NCI-H748 treated with DMSO at 0.1 percent for 48 hours (cell line): ENCODE data around the gene HNRNPA3.
A peak's percentile ranks its signal among the peaks of the same experiment; 100 is the strongest.
"Not testable (repeated sequence)": the region's sequence is repeated elsewhere in the genome, so short reads cannot be mapped to it uniquely, and the experiment has no call there.

Source experiments
- DNase-seq: peaks from one replicate; lab custom pipeline; 2025; lab: John Stamatoyannopoulos, UW

Gene HNRNPA3

GRCh38 chr2:177188482-177189469 is 23.8 kb upstream of the HNRNPA3 start:
- no peak for DNase-seq

GRCh38 chr2:177190941-177191340 is 21.7 kb upstream of the HNRNPA3 start:
- DNase-seq: no peak

DNA sequence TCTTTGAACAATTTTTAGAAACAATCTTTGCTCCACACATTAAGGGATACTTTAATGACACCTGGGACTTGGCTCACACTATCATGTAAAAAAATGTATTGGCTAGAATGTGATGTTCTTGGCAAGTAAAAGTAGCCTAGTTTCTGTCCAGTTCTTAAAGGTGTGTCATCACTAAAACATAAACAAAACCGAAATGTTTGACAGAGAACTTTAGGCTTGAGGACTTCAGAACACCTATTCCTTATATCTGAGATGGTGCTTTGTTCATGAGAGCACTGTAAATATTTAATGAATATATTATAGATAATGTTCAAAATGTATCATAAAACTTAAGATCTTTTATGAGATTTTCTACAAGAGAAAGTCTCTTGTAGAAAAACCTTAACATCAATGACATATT is 19.8 kb upstream of the HNRNPA3 start:
- no peak for DNase-seq

- no peak for DNase-seq
These were observed 19.4 kb upstream of the HNRNPA3 start for GRCh38 chr2:177193240-177193639.

DNA sequence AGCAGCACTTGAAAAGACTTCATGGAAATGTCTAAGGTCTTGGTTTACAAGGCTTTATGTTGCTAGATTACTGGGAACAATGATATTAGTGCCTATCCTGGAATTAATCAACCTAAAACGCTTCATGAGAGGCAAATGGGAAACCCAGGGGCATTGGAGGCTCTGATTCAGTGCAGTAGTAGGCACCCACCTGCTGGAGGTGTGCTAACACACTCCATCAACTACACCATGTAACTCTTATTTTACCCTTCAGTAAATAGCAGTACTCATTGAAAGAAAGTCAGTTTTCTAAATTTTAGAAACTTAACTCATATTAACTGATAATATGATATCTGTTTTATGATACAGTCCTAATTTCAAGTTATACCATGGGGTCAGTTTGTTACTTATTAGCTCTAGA is 17.4 kb upstream of the HNRNPA3 start:
- DNase-seq: no peak

- DNase-seq: not testable (repeated sequence)
These were observed 12.2 kb upstream of the HNRNPA3 start for GRCh38 chr2:177200419-177200818.

- no peak for DNase-seq
These were observed 10.7 kb upstream of the HNRNPA3 start for GRCh38 chr2:177201919-177202346.

GRCh38 chr2:177204417-177204816 is 8.2 kb upstream of the HNRNPA3 start:
- DNase-seq: no peak

GRCh38 chr2:177207101-177207500 is 5.5 kb upstream of the HNRNPA3 start:
- DNase-seq: no peak

DNA sequence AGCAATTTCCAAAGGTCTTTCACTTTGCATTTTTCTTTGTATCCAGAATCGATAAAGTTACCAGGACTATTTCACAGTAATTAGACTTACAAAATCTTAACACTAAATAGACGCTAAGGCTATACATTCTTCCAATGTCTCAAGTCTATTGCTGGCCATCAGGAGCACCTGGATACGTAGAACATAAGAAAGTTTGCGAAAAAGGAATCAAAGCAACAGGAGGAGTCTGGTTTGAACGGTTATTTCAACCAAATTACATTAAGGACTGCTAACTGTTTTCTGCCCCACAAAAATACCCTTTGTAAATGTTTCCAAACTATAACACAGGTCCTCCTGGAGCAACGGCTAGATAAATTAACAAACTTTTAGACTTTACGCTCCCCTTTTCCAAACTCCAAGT is 1.4 kb upstream of the HNRNPA3 start:
- DNase-seq: no peak

DNA sequence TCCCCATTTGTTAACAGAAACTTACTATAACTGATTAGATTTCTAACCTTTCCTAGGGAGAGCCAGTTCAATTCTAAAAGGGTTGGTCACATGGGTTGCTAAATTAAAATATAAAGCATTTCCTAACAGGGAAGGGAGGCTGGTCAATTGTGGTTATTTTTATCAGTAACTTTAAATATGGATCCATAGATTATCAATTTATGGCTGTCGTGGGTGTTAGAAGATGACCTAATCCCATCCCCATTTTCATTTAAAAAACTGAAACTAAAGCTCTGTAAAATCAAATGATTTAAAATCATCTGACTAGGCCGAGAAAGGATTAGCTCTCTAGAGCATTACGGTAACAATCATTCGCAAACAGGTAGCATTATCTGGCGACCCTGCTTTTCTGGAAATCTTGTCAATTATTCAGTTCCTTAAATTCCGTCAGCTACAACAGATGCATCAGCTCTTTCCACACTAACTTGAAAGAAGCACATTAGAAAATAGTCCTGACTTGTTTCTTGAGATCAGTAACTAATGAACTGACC is 953 bp upstream of the HNRNPA3 start:
- no peak for DNase-seq

- peak; percentile 81 for DNase-seq
These were observed 580 bp downstream of the HNRNPA3 start for GRCh38 chr2:177212891-177213856.

DNA sequence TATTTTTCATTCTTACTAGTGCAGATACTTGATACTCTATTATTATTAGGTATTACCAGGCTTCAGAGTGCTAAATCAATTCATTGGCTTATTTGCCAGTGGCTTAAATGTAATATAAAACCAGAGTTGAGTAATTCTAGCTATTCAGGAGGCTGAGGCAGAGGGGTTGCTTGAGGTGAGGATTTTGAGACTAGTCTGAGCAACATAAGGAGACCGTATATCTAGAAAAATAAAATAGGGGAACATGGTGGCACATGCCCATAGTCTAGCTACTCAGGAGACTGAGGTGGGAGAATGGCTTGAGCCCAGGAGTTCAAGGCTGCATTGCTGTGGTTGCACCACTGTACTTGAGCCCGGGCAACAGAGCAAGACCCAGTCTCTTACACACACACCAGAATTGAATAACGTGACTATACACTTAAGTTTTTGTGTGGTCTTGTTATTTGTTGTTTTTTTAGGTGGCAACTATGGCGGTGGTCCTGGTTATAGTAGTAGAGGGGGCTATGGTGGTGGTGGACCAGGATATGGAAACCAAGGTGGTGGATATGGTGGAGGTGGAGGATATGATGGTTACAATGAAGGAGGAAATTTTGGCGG is 4.8 kb downstream of the HNRNPA3 start:
- DNase-seq: no peak

DNA sequence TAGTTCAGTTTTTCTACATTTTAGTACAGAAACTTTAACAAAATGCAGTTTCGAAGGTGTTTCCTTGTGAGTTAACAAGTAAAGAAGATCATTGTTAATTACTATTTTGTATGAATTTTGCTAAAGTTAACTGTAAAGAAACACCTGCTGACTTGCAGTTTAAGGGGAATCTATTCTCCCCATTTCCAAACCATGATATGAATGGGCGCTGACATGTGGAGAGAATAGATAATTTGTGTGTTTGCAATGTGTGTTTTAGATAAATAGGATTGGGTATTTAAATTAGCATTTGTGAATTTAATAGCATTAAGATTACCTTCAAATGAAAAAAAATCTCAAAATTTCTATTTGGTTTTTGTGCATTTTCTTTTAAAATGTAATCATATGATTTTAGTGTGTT is 7.2 kb downstream of the HNRNPA3 start:
- not testable (repeated sequence) for DNase-seq

GRCh38 chr2:177221534-177221933 is 8.9 kb downstream of the HNRNPA3 start:
- no peak for DNase-seq

GRCh38 chr2:177221970-177222369 is 9.4 kb downstream of the HNRNPA3 start:
- DNase-seq: no peak

GRCh38 chr2:177223436-177223835 is 10.8 kb downstream of the HNRNPA3 start:
- not testable (repeated sequence) for DNase-seq

DNA sequence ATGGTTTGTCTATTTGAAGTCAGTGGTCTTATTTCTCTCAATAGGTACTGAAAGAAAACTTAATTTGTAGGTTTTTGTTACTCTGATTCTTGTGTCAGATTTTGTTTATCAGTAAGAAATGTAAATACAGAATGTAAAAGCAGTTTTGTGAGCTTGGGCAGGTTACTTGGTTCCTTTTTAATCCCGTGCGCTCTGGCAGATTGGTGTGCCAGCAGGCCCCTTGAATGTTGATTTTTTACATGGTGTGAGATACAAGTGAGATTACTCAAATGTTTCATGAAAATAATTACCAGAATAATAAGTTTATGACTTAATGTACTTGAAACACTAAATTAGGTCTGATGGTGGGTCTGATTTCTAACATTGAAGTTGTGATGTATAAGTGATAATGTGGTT is 13.4 kb downstream of the HNRNPA3 start:
- DNase-seq: no peak

- no peak for DNase-seq
These were observed 17.0 kb downstream of the HNRNPA3 start for GRCh38 chr2:177229442-177230242.

DNA sequence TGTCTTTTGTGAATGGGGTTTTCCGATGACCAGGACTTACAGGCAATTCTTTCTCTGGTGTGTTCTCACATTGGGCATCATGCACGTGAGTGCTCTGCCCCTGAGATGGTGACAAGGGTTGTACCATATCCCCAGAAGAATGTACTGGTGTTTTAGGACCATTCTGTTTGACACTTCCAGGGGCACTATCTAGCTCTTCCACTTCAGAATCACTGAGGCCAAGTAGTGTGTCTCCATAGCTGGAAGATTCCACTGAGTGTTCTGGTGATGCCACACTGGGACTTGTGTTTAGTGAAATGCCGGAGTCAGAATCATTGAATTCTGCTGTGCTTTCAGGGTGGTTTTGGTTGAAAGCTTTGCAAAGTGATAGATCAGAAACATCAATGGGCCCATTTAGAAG is 18.7 kb downstream of the HNRNPA3 start:
- no peak for DNase-seq

DNA sequence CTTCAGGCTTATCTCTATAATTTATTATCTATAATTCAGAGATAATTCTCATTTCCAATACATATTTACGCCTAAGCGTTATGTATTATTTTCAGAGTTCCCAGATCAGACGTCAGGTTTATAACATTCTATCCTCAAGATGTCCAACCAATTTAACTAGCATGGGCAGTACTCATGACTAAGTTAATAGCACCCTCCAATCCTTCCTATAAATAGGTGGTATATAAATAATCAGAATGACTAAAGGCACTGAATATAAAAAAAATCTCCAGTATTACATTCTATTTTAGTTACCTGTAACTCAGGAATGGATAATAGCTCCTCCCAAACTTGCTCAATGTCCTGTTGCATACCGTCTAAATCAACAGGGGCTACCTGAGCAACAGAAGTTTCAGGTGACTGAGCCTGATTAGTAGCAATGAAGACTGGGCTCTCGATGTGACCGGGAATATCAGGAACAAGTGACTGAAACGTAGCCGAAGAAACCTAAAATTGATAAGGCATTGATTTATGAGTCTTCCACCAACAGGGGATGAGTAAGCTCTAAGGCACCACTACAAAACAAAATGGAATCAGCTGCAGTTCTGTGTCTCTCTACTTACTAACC is 19.6 kb downstream of the HNRNPA3 start:
- no peak for DNase-seq
